SW480 (cell line): Measurements from ENCODE around the gene ANKRD9.
"Not testable (repeated sequence)": the region's sequence is repeated elsewhere in the genome, so short reads cannot be mapped to it uniquely, and the experiment has no call there.

Experiments
- DNase-seq: peaks from one replicate; pipeline ENCODE4 v3.0.0-alpha.2; 2016; ENCODE audit warnings: low spot score

The ANKRD9 gene, protein sequence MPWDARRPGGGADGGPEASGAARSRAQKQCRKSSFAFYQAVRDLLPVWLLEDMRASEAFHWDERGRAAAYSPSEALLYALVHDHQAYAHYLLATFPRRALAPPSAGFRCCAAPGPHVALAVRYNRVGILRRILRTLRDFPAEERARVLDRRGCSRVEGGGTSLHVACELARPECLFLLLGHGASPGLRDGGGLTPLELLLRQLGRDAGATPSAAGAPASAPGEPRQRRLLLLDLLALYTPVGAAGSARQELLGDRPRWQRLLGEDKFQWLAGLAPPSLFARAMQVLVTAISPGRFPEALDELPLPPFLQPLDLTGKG

DNA sequence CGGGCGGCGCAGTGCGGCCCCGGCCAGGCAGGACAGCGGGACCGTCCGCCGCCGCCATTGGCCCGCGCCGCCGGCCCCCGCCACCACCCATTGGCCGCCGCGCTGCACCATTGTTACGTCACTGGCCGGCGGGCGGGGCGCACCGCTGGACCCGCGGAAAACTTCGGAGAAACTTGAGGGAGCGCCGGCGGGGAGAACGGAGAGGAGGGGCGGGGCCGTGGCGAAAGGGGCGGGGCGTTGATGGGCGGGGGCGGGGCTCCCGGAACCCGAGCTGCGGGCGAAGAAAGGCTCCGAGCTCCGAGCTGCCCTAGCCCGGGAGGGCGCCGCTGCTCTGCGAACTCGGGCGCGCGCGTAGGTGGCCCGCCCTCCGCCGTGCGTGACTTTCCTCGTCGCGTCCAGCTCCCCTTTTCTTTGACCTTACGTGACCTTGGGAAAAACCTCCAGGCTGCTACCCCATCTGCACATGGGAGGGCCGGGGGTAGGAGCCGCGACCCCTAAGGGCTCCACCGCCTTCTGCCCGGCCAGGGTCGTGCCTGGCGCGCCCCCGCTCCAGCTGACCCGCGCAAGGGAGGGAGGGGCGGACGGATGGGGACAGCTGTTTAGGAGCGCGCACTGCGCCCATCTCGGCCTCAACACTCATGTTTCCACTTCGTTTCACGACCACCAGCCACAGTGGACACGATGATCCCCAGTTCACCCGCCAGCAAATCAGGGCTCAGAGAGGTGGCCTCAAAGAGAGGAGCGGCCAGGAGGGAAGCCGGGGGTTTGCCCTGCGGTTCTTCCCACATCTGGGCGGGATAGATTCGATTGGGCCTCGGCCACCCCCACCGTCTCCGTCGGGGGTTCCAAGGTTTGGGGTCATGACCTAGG, at the start of gene ANKRD9:
Gene ANKRD9 (minus strand): TSS at position 31 of the 870 bp plus-strand sequence. CDS start 1,887 bp downstream, outside the sequence.
- peak; percentile 91 for DNase-seq

DNA sequence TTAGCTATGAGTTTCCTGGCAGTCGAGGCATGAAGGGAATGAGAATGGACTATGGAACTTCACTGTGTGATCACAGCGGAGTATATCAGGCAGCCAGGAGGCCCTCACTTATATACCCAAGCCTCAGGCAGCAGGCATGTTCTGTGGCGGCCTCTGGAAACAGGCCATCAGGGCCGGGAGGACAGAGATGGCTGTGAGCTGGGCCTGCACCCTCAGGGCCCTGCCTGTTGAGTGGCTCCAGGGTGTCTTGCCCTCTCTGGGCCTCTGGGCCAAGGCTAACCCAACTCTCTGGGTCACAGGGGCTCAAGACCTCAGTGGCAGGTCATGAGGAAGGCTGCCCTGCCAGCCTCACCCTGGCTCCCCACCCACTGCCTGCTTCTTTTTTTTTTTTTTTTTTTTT, 49.0 kb upstream of the ANKRD9 start:
- no peak for DNase-seq

DNA sequence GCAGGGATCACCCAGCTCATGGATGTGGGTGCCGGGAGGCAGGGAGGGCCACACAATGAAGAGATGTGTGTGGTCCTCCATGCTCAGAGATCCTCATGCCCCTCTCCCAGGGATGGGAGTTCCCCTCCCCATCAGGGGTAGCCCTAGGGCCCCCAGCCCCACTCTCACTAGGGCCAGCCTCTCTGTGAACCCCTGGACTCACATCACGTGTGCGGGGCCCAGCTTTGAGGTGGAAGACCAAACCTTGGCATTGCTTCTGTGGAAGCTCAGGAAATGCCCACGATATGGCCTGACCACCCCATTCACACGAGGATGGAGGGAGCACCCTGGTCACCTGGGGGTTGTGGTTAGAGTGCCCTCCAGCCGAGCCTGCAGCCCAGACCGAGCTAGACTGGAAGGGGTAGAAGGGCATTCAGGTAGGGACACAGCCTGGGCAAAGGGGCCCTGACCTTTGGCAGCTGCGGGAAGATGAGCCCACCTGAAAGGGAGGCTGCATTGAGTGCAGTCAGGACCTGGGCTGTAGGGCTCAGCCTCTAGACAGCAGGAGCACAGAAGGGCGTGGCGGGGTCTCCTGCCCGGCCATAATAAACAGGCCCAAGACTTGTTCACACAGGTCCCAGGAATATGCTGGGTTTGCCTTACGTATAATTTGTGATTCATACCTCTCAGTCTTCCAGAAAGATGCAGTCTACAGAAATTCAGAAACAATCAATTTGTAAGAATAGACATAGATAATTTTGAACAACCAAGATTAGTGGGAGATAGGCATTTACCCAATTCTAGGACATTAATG, 48.1 kb upstream of the ANKRD9 start:
- no peak for DNase-seq

DNA sequence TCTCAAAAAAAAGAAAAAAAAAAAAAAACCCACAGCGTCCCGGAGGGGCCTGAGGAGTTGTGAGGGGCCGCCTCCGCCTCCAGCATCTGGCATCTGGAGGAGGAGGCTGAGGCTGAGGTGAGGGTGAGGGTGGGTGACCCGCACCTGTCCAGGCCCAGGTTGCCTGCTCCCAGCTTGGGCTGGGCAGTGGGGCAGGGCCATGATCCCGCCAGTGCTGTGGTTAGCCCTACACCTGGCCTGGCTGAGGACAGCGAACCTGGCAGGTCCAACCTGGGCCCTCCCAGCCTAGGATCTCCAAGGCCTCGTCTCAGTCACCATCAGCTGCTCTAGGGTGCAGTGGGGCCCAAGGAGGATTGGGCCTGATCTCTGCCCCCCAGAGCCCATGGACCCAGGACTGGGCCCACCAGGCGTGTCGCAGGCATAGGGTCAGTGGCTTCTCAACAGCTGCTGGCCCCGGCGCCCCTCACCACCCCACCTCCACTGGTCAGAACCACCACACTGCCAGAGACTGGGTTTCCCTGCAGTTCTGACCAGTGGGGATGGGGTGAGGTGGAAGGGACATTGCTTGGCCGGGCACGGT, 46.6 kb upstream of the ANKRD9 start:
- no peak for DNase-seq

DNA sequence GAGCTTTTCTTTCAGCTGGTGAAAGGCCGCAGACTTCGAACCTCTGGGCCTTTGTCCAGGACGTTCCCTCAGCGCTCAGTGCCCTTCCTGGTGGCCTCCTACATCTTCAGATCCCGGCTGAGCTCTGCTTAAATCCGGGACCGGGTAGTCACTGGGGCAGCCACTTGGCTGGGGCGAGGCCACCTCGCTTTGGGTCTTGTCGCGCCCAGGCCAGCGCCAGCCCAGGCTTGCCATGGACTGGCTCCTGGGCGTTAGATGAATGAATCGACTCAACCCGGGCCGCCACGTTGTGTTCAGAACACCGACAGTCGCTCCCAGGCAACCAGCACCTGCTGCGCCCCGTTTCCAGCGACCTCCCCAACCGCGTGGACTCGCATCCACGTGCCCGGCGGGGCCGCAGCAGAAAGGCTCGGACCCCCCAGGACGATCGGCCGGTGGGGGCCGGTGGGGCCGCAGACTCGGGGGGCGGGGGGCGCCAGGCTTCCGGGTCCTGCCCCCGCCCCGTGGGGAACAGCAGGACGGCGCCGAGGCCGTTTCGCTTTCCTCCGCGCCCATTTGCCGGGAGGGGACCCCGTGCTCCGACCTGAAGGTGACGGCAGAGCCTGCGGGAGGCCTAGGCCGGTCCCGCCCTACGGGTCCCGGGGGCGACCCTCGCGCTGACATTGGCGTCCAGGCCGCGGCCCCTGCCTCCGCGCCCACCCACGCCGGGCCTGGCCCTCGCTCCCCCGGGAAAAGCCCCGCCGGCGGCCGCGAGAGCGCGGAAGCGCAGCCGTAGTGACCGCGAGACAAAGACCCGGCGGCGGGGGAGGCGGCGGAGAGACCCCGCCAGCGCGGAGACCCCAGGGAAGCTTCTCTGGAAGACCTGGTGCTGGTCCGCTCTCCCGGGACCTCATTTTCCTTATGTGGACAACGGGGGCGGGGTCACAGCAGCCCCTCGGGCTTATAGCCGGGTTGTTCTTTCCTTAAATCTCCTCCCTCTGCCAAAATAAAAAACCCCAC, 45.5 kb upstream of the ANKRD9 start:
- no peak for DNase-seq

DNA sequence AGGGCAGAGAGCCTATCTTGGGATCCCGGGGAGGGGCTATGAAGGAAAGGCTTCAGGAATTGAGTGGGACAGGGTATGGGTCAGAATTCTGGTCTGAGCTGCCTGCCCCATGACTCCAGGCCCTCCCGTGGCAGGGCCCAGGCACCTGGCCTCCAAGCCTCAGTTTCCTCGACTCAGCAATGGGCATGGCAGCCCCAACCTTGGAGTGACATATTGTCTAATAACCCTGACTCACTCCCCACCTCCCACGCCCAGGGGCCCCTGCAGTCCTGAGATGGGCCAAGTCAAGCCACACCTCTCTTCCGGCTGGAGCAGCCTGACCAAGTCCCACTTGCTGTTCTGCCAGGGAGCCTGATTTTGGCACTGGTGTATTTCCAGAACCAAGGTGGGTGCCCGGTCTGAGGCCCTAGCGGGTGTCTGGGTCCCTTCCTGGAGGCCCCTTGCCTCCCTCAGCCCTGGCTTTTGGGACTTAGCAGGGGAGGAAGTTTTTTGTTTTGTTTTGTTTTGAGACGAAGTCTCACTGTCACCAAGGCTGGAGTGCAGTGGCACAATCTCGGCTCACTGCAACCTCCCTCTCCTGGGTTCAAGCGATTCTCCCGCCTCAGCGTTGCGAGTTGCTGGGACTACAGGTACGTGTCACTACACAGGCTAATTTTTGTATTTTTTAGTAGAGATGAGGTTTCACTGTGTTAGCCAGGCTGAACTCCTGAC, 42.6 kb upstream of the ANKRD9 start:
- DNase-seq: peak; percentile 85

DNA sequence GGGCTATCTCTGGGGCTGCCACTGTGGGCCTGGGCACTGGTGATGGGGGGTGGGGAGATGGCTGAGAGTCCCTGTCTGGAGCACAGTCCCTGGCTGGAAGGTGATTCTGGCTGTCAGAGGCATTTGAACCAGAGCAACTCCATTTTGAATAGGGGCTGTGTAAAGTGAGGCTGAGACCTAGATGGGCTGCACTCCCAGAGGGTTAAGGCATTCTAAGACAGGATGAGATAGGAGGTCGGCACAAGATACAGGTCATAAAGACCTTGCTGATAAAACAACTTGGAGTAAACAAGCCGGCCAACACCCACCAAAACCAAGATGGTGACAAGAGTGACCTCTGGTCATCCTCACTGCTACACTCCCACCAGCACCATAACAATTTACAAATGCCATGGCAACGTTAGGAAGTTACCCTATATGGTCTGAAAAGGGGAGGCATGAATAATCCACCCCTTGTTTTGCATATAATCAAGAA, 41.4 kb upstream of the ANKRD9 start:
- DNase-seq: not testable (repeated sequence)

DNA sequence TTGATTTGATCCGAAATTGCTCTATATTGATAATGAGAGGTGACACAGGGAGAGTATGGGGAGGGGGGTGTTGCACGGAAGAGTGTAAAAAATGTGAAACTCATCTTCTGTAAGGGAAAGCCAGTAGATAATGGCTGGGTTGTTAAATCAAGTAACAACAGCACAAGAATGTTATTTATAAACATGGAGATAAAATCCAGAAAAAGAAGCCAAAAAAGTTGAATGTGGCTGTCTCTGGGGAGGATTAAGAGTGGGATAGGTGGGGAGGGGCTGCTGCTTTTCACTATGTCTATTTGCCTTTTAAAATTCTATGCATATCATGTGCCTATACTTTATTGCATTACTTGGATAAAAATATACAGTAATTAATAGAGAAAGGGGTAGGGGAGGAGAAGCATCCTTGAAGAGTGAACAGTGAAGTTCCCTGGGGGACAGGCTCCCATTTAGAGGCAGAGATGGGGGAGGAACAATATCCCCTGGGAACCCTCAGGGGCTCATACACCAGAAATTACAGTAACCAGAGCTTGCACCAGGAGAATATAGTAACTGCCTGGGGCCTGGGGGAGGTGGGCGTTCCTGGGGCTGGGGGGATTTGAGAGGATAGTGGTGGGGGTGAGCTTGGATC, 39.2 kb upstream of the ANKRD9 start:
- no peak for DNase-seq

DNA sequence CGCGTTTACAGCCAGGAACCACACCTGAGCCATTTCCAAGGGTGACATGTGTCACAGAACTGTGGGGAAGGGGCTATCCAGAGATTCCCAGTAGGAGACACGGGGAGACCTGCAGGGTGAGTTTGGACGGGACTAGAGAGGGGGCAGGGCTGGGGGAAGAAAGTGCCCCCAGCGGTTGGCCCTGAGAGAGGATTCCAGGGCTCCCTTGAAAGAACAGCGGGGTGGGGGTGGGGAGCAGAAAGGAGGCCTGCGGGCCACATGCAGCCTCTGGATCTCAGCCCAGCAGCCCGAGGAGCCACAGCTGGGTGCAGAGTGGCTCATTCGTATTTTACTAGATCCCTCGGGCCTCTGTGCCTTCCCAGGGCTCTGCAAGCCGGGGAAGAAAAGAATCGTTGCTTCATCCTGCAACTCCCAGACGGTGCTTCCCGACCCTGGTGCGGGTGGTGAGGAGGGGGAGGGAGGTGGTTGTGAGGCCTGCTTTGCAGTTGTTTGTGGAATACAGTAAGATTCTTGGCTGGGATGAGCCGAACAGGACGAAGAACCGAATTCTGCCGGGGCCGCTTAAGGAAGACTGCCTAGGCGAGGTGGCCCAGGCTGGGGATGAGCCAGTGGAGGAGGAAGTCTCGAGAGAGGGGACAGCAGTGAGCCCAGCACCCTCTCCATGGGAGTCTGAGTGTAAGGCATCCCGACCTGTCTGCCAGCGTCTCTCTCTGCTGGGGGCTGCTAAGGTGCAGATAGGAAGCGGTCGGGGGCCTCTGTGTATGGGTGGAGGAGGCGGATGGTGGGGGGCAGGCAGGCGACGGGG, 36.1 kb upstream of the ANKRD9 start:
- DNase-seq: no peak

DNA sequence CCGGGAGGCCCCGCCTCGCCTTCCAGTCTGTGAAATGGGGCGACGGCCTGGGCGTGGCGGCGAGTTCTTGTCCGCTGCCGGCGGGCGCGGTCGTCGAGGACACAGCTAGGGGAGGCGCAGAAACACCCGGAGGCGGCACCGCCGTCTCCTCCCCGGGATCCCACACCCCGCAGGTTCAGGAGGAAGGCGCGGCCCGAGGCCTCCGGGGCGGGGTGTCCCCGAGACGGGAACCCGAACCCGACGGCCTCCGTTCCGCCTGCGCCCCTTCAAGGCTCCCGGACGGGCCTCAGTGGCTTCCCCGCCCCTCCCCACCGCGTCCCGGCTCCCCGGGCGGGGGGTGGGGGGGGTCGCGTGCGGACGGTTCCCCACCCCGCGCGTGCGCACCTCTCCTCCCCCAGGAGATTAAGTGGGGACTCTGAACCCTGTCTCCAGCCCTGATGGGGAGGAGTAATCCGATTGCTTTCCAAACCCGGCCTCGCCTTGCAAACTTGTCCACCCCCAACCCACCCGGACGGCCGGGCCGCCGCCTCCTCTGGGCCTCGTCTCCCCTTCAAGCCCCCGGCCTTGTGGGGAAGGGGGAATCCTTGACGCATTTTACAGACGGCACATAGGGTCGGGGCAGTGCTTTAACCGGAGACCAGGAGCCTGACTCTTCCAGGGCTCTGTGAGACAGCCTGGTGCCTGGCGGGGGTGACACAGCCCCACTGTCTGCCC, 35.3 kb upstream of the ANKRD9 start:
- DNase-seq: no peak

DNA sequence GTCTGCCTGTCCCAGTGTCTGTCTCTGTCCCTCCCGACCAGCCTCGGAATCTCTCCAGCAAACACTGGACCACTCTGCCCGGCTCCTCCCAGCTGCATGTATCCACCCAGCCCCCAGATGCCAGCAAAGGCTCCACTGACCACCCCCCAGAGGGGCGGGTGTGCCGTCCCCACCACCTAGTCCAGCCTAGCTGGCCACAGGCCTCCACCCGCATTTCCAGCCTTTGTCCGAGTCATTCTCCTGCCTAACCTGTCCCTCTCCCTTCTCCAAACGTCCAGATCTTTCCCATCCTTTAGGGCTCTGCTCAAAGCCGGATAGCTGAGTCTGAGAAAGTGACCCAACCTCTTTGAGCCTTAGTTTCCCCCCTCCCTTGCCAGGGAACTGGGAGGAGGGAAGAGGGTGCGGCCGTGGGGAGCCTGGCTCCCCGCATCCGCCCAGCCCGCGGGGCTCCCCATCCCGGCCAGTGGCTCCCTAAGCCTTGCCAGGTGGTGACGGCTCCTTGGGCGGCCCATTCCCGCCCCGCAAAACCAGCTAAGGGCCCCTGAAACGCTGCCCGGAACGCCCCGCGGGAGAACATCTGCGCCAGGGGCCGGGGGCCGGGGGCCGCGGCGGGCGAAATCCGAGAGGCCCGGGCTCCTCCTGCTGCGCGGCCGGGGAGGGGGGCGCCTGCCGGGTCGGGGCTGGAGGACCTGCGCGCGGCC, 34.6 kb upstream of the ANKRD9 start:
- DNase-seq: no peak

DNA sequence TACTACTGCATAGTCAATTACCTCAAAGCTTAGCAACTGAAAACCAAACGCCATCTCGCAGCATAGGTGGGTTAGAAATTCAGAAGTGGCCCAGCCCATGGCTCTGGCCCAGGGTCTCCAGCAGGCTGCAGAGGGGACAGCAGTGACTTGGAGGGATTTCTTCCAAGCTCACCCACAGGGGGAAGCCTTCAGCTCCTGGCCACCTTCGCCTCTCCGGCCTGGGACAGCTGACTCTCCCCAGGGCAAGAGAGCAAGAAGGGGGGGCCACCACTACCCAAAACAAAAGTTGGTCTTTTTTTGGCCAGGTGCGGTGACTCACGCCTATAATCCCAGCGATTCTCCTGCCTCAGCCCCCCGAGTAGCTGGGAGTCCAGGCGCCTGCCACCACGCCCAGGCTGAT, 32.2 kb upstream of the ANKRD9 start:
- DNase-seq: no peak

DNA sequence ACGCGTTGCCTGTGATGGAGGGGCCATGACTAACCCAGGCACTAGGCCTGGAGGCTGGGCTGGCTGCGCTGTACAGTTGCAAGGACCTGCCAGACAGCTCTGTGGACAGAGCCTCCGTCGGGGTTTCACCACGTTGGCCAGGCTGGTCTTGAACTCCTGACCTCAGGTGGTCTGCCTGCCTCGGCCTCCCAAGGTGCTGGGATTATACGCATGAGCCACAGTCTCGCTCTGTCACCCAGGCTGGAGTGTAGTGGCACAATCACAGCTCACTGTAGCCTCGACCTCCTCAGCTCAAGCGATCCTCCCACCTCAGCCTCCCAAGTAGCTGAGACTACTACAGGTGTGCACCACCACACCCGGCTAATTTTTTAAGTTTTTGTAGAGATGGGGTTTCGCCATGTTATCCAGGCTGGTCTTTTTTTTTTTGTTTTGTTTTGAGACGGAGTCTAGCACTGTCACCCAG, 31.5 kb upstream of the ANKRD9 start:
- DNase-seq: not testable (repeated sequence)

DNA sequence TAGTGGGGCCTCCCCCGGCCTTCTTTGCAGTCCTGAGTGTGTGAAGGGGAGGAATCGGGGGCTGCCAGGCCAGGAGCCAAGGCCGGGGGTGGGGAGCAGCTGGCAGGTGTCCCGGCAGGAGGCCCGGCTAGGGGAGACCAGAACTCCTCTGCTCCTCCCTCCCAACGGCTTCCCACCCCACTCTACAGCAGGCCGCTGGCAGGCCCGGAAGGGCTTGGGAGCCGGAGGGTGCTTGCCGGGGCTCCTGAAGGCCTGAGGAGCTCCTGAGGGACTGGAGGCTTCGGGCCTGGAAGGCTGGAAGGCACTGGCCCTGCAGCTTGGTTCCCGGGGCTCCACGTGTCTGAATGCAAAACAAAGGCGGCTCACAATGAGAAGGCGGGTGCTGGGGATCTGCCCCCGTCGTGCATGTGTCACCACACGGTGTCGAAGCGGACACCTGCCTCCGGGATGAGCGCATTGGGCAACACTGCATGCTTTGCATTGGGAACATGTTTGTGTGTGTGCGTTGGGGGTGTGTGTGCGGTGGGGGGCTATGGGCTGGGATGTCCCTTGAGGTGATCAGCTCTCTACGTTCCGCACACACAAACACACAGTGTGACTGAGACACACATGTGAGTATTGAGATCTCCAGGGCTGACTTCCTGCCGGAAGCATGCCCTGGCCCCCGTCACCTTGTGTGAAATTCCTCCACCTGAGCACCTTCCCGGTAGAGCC, 30.9 kb upstream of the ANKRD9 start:
- DNase-seq: no peak

DNA sequence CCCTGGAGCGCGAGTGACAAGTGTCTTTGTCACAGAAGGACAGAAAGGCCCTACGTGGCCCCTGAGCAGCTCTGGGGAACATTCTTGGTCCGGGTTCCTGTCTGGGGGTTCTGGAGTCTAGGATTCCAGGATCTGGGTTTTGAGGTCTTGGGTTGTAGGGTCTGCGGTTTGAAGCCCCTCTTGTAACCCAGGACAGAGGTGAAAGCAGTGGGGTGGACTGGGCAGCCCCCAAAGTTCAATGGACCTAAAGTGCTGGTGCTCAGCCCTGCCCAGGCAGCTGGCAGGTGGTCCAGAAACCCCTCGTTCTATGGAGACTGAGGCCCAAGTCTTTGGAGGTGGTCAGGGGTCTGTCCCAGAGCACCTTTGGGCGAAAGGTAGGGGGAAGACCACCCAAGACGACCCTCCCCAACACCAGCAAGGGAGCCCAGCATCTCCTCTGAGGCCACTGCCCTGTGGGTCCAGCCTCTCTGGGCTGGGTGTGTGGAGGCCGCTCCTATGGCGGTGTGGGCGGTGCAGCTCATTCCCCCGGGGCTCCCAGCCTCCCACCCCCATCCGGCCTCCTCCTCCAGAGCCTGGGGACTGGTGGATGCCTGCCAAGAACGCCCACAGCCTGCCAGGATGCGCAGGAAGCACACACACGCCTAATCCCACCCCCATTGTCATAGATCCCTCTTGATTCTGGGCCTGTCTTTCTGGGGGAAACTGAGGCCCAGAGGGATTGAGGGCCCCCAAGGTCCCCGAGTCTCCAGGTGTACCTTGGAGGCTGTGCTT, 30.2 kb upstream of the ANKRD9 start:
- DNase-seq: no peak
